ENCODE data around the gene GRIN2A. TPM values are rescaled to one million over a fixed set of nuclear protein-coding genes. Genes with fewer than 3 reads are reported as not detected.

The GRIN2A gene
- total RNA-seq, 1 donor from 2014 or later, result not detected

Other genes starting within 250 kb of the GRIN2A start
- gene ATF7IP2, start 203.6 kb upstream of the GRIN2A start, total RNA-seq, result 22.3 and 23.4 TPM in 2 replicates

Data from activated CD4-positive, alpha-beta T cell treated with anti-CD3 and anti-CD28 coated beads, Interleukin-2, amount 10 ng/mL, durations not matched to agents 24 days and 14 days (primary cell).